Esophagus muscularis mucosa (tissue), 4 donors: ENCODE data around the gene SAMD4B.
A peak's percentile ranks its signal among the peaks of the same experiment; 100 is the strongest.

Experiments
- EP300 ChIP-seq: sonication (generic); formaldehyde crosslinking; IDR thresholded peaks from one replicate; pipeline ENCODE4 v1.6.1; 2017; ENCODE audit warnings: antibody characterized with exemption
- POLR2A ChIP-seq: fragments of 450-650 bp; IDR thresholded peaks from one replicate; pipeline ENCODE4 v1.6.1; 2017; ENCODE audit warnings: antibody characterized with exemption, moderate library complexity, mild to moderate bottlenecking, low read depth
- TF ChIP-seq, protein P1 (sequence below), 3 experiments: fragments of 200-600 bp in 2 of 3; fragments of 450-650 bp in 1 of 3; sonication (generic) in 2 of 3; IDR thresholded peaks; one replicate each; pipeline ENCODE4 v1.5.1; 2017 to 2019; ENCODE audit warnings: antibody characterized with exemption in 3 of 3, mild to moderate bottlenecking in 2 of 3, moderate library complexity in 1 of 3

DNA sequence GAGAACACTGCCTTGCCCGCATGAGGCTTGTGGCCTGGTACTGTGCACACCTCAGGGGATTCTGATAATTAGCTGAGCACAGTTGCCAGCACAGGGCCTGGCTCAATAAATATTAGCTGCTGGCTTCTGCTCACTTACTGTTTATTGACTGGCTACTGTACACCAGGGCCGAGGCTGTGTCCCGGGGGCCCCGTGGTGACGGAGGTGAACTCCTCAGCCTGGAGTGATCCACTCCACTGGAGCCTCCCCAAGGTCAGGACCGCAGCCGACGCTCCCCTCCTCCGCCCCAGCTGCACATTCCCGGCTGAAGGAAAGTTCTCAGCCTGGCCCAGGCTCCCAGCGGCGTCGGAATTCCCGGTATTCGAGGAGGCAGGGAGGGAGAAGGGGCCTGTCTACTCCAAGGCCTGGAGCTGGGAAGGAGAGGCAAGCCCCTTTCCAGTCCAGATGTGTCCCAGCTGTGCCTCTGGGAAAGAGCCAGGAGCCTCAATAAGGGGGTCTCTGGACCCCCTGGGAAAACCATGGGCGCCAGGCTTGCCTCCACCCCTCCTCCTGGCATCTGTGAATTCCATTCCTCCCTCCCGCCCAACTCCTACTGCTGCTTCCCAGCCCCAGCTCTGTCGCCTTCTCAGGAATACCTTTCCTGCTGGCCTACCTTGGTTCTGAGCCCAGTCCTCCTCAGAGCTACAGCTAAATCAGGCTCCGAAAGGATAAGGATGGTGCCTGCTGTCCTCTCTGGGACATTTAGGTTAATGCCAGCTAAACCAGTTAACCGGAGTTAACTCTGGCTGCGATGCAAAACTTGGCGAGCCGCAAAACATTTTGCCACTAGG lies 86.3 kb downstream of the SAMD4B start:
- TF ChIP-seq, protein P1, sequence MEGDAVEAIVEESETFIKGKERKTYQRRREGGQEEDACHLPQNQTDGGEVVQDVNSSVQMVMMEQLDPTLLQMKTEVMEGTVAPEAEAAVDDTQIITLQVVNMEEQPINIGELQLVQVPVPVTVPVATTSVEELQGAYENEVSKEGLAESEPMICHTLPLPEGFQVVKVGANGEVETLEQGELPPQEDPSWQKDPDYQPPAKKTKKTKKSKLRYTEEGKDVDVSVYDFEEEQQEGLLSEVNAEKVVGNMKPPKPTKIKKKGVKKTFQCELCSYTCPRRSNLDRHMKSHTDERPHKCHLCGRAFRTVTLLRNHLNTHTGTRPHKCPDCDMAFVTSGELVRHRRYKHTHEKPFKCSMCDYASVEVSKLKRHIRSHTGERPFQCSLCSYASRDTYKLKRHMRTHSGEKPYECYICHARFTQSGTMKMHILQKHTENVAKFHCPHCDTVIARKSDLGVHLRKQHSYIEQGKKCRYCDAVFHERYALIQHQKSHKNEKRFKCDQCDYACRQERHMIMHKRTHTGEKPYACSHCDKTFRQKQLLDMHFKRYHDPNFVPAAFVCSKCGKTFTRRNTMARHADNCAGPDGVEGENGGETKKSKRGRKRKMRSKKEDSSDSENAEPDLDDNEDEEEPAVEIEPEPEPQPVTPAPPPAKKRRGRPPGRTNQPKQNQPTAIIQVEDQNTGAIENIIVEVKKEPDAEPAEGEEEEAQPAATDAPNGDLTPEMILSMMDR (IDR thresholded peaks at IDR 0.05) = no peak
- TF ChIP-seq POLR2A = no peak
- peak; percentile 6 for TF ChIP-seq EP300
